Hepatocyte (in vitro differentiated cells): ENCODE data around the gene CD9.

Experiments
- EZH2 ChIP-seq: fragments of 200-600 bp; sonication (generic); IDR thresholded peaks from 2 replicates; pipeline ENCODE4 v1.6.1; 2016; ENCODE audit warnings: antibody characterized with exemption, mild to moderate bottlenecking, borderline replicate concordance
- EZH2phosphoT487 ChIP-seq: fragments of 200-600 bp; sonication (generic); IDR thresholded peaks from one replicate; pipeline ENCODE4 v1.6.1; 2018; ENCODE audit warnings: antibody characterized with exemption, mild to moderate bottlenecking, low read depth, moderate library complexity; ENCODE audit not compliant: unreplicated experiment, severe bottlenecking
- TF ChIP-seq, protein P1 (sequence below): fragments of 200-600 bp; sonication (generic); IDR thresholded peaks from 2 replicates; pipeline ENCODE4 v1.5.1; 2016; ENCODE audit warnings: antibody characterized with exemption, mild to moderate bottlenecking; ENCODE audit not compliant: poor library complexity

DNA sequence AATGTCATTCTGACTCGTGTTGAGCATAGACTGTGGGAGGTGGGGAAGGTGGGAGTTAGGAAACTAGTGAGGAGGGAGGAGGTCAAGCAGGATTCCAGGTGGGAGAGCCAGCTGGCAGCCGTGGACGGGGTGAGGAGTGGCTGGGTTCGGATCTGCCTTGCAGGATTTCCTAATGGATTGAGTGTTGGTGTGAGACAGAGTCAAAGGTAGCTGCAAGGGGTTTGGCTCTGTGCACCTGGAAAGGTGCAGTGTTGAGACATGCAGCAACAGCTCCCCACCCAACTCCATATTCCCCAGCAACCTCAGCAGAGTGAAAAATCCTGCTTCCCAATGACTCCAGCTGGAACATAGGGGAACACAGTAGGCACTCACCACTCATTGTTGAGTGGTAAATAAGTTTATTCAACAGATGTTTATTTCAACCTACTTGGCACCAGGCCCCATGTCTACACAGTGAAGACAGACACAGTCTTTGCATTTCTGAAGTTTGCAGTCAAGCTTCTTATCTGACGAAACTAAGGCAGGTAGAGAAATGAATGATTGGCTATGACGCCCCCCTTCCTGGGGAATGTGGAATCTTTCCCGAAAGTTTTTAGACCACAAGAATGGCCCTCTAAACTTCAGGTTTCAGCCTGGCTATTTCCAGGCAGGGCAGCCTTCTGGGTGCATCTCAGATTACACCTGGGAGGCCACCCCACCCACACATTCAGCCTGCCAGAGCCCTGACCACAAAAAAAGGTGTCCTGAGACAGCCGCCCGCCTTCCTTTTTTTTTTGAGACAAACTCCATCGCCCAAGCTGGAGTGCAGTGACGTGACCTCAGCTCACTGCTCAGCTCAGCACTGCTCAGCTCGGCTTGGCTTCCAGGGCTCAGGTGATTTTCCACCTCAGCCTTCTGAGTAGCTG lies 72.4 kb downstream of the CD9 start:
- TF ChIP-seq, protein P1, sequence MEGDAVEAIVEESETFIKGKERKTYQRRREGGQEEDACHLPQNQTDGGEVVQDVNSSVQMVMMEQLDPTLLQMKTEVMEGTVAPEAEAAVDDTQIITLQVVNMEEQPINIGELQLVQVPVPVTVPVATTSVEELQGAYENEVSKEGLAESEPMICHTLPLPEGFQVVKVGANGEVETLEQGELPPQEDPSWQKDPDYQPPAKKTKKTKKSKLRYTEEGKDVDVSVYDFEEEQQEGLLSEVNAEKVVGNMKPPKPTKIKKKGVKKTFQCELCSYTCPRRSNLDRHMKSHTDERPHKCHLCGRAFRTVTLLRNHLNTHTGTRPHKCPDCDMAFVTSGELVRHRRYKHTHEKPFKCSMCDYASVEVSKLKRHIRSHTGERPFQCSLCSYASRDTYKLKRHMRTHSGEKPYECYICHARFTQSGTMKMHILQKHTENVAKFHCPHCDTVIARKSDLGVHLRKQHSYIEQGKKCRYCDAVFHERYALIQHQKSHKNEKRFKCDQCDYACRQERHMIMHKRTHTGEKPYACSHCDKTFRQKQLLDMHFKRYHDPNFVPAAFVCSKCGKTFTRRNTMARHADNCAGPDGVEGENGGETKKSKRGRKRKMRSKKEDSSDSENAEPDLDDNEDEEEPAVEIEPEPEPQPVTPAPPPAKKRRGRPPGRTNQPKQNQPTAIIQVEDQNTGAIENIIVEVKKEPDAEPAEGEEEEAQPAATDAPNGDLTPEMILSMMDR: no peak
- TF ChIP-seq EZH2phosphoT487: no peak
- no peak for TF ChIP-seq EZH2
